ENCODE results near the gene RABAC1. TPM values are rescaled to one million over a fixed set of nuclear protein-coding genes. Genes with fewer than 3 reads are reported as not detected.

Gene RABAC1
- total RNA-seq, 4 donors from 2014 or later, result 138 to 359 (median 241) TPM

DNA sequence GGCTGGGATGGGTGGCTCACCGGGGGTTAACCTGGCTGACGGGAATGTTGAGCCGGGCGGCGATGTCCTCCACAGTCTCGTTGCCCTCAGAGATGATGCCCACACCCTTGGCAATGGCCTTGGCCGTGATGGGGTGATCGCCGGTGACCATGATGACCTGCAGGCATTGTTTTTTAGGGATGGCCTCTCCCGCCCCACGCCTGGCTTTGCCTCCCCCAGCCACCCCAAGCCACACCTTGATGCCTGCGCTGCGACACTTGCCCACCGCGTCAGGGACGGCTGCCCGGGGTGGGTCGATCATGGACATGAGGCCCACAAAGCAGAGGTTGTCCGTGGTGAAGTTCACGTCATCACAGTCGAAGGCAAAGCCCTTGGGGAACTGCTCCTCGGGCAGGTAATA, 18.8 kb upstream of the RABAC1 start:
- Histone ChIP-seq H3K36me3 (no peaks in the 10 kb centered on the region), H3K27me3 (no peaks in the 10 kb centered on the region), H3K27ac (no peak overlapping the region), H3K4me1 (no peaks in the 10 kb centered on the region), H3K4me3 (replicated peaks in 1 of 3) (no peak overlapping the region), H3K9me3 (no peaks in the 10 kb centered on the region)
- intact Hi-C loops (cut with DNase I), result no loop called here
- no peak for DNase-seq
- TF ChIP-seq POLR2A (IDR thresholded peaks at IDR 0.05), result no peak
- TF ChIP-seq, protein P1, sequence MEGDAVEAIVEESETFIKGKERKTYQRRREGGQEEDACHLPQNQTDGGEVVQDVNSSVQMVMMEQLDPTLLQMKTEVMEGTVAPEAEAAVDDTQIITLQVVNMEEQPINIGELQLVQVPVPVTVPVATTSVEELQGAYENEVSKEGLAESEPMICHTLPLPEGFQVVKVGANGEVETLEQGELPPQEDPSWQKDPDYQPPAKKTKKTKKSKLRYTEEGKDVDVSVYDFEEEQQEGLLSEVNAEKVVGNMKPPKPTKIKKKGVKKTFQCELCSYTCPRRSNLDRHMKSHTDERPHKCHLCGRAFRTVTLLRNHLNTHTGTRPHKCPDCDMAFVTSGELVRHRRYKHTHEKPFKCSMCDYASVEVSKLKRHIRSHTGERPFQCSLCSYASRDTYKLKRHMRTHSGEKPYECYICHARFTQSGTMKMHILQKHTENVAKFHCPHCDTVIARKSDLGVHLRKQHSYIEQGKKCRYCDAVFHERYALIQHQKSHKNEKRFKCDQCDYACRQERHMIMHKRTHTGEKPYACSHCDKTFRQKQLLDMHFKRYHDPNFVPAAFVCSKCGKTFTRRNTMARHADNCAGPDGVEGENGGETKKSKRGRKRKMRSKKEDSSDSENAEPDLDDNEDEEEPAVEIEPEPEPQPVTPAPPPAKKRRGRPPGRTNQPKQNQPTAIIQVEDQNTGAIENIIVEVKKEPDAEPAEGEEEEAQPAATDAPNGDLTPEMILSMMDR (IDR thresholded peaks at IDR 0.05), result no peak
- 82 to 87% methylated on average over 13 to 21 of the region's 22 CpGs for WGBS, 2 donors

DNA sequence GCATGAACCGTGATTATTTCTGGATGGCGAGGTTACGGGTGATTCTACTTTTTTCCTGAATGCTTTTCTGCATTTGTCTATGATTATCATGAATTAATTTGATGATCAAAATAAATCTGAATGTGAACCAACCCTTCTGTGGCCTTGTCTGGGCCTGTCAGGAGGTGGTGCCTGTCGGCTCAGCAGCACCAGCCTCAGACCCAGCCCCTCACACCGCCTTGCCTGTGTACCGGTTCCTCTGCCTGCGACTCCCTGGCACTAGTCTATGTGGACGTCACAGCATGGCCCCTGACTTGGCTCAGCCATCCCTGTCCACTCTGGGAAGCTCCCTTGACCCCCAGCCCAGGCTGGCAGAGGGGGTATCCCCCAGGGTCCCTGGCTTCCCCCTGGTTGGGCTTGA, 15.5 kb upstream of the RABAC1 start:
- no peaks in the 10 kb centered on the region for H3K27me3 ChIP-seq
- 75 to 77% methylated on average over 8 of the region's 8 CpGs for WGBS, 2 donors
- DNase-seq, result no peak
- H3K4me3 ChIP-seq (replicated peaks in 1 of 3), result no peak overlapping the region
- H3K9me3 ChIP-seq, result no peaks in the 10 kb centered on the region
- no peaks in the 10 kb centered on the region for H3K36me3 ChIP-seq
- H3K27ac ChIP-seq, result no peak overlapping the region
- intact Hi-C loops (cut with DNase I), result no loop called here
- no peaks in the 10 kb centered on the region for H3K4me1 ChIP-seq
- no peak for TF ChIP-seq POLR2A (IDR thresholded peaks at IDR 0.05)
- TF ChIP-seq, protein P1 (IDR thresholded peaks at IDR 0.05), result no peak

DNA sequence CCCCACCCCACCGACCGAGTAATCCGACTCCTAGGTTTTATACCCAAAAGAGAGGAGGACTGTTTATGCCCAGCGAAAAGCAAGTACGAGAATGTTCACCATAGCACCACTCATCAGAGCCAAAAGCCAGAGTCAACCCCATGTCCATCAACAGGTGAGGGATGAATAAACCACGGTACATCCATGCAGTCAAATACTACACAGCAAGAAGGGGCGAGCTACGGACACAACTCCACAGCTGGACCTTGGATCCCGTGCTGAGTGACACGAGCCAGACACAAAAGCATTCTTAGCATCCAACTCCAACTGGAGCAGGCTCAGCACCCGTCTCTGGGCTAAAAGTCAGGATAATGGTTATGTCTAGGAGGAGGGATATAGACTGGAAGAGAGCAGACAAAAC, 12.2 kb upstream of the RABAC1 start:
- H3K27me3 ChIP-seq, result no peaks in the 10 kb centered on the region
- H3K9me3 ChIP-seq, result no peaks in the 10 kb centered on the region
- DNase-seq, result no peak
- H3K27ac ChIP-seq, result no peak overlapping the region
- no peak for TF ChIP-seq POLR2A (IDR thresholded peaks at IDR 0.05)
- no peaks in the 10 kb centered on the region for H3K36me3 ChIP-seq
- no peaks in the 10 kb centered on the region for H3K4me1 ChIP-seq
- 83 to 89% methylated on average over 11 of the region's 11 CpGs for WGBS, 2 donors
- intact Hi-C loops (cut with DNase I), result no loop called here
- no peak overlapping the region for H3K4me3 ChIP-seq (replicated peaks in 1 of 3)

DNA sequence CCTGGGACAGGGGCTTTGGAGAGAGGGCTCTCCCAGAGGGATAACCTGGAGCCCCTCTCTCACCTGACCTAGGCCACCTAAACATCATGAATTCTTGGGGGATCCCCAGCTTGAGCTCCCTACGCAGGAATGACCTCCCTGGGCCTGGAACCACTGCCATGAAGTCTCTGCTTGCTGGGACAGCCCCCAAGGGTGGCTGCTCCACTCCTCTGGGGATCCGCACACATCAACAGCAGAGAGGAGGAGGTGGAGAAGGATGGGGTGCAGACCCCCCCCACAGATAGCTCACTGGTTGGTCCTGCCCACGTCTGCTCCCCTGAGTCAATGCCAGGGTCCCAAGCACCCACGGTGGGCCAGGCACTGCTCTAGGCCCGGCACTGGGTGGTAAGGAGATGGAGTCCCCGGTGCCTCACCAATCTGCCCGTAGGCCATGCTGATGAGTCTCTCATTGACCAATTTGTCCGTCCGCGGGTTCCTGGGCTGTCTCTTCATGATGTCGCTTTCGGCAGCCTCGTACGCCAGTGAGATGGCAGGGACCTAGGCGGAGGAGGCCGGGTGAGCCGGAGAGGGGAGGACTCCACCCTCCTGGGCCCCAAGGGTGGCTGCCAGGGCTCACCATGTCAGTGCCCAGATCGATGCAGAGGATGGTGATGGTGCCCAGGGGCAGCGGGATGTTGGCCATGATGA, 10.8 kb upstream of the RABAC1 start:
- Histone ChIP-seq H3K27ac (no peak overlapping the region), H3K4me3 (replicated peaks in 1 of 3) (no peak overlapping the region), H3K36me3 (no peaks in the 10 kb centered on the region), H3K4me1 (no peaks in the 10 kb centered on the region), H3K9me3 (no peaks in the 10 kb centered on the region), H3K27me3 (no peaks in the 10 kb centered on the region)
- no peak for DNase-seq
- intact Hi-C loops (cut with DNase I), result no loop called here
- no peak for TF ChIP-seq POLR2A (IDR thresholded peaks at IDR 0.05)
- TF ChIP-seq, protein P1 (IDR thresholded peaks at IDR 0.05), result no peak
- WGBS, 2 donors, result 86 to 93% methylated on average over 6 to 11 of the region's 19 CpGs

DNA sequence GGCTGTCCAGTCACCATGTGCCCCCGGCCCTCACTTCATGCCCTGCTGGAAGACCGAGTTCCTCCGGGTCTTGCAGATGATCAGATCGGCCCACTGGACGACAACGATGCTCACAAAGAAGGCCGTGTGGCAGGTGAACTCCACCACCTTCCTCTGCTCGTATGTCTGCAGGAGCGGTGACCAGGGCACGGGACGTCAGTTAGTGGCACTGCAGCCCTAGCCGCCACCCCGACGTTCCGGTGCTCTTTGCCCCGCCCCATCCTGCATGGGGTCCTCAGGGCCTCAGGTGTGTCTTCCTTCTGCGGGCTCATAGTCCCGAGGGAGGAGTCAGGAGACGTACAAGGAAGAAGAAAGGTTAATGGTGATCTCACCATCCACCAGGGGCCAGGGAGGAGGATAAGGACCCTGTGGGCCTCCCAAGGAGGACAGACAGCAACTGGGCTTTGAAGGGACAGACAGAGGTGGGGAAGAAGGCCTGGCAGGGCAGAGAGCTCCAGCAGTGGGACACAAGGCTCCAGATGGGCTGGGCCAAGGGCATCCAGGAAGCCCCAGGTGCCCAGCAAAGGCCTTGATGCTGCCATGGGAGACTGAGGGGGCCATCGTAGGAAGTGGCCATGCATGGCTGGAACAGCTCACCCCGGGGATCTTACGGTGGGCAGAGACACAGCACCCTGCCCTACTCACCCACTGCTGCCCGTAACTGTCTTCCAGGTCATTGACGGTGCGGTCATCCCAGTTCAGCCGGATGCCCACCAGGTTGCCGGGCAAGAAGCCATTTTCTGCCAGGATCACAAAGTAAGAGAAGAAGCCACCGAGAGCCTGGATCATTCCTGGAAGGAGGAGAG, 9.9 kb upstream of the RABAC1 start:
- no peak for DNase-seq
- Histone ChIP-seq H3K27ac (no peak overlapping the region), H3K9me3 (no peaks in the 10 kb centered on the region), H3K36me3 (no peaks in the 10 kb centered on the region), H3K4me3 (replicated peaks in 1 of 3) (no peak overlapping the region), H3K27me3 (no peaks in the 10 kb centered on the region), H3K4me1 (no peaks in the 10 kb centered on the region)
- 68 to 80% methylated on average over 21 to 24 of the region's 28 CpGs for WGBS, 2 donors
- no peak for TF ChIP-seq POLR2A (IDR thresholded peaks at IDR 0.05)
- TF ChIP-seq, protein P1 (IDR thresholded peaks at IDR 0.05), result no peak
- intact Hi-C loops (cut with DNase I), result no loop called here
